ENCODE results near the gene TMC6.

GRCh38 chr17:78086740-78087139 lies 41.8 kb downstream of the TMC6 start:
- TF ChIP-seq TCF7L2 (IDR thresholded peaks at IDR 0.05; ENCODE audit: low read depth, low read length): no peak
- no peak for TF ChIP-seq CTCF (IDR thresholded peaks at IDR 0.05)
